Smooth muscle cell of bladder (primary cell): ENCODE results near the gene UQCRQ. TPM values are rescaled to one million over a fixed set of nuclear protein-coding genes. Genes with fewer than 3 reads are reported as not detected.

Experiments
- total RNA-seq: library from RNA; depleted of rRNA; stranded (reverse); fragments of >200 nt; gene quantifications from 2 replicates; pipeline ENCODE4 v1.2.3, GENCODE V29; 2014

UQCRQ gene
- 147 and 188 TPM in 2 replicates for total RNA-seq

GRCh38 chr5:132866342-132867045 lies at the start of gene UQCRQ, which contains the start of gene GDF9:
Gene UQCRQ (plus strand): TSS chr5:132866642. CDS start chr5:132866882, 240 bp downstream.
Gene GDF9 (minus strand): TSS chr5:132866469. CDS start chr5:132864533, 1,936 bp downstream.

GRCh38 chr5:132830436-132831094 lies 35.9 kb upstream of the UQCRQ start, which contains the start of gene SHROOM1:
Gene SHROOM1 (minus strand): TSS chr5:132830647. CDS start chr5:132826140, 4,507 bp downstream.

GRCh38 chr5:132873119-132873929 lies 6.9 kb downstream of the UQCRQ start, which contains the start of gene LEAP2:
Gene LEAP2 (plus strand): TSS chr5:132873668. CDS start chr5:132873695, 27 bp downstream.

Other genes with a start within 250 kb of the UQCRQ start
- gene IL13, start 208.5 kb upstream of the UQCRQ start, total RNA-seq: not detected in 2 replicates
- gene IL4, start 192.7 kb upstream of the UQCRQ start, total RNA-seq: not detected in 2 replicates
- gene KIF3A, start 129.1 kb upstream of the UQCRQ start, total RNA-seq: 7.1 and 9.3 TPM in 2 replicates
- not detected in 2 replicates for gene CCNI2, start 119.2 kb upstream of the UQCRQ start, total RNA-seq
- gene SEPTIN8, start 89.4 kb upstream of the UQCRQ start, total RNA-seq: 44.2 and 50.6 TPM in 2 replicates
- gene SOWAHA, start 53.3 kb upstream of the UQCRQ start, total RNA-seq: not detected in 2 replicates
- gene SHROOM1, start 36.0 kb upstream of the UQCRQ start, total RNA-seq: 2.5 and 2.6 TPM in 2 replicates
- gene GDF9, start 173 bp upstream of the UQCRQ start, total RNA-seq: 0.09 and 0.28 TPM in 2 replicates
- gene LEAP2, start 7.0 kb downstream of the UQCRQ start, total RNA-seq: 0.14 and 0.37 TPM in 2 replicates
- 27.7 and 30.8 TPM in 2 replicates for gene AFF4, start 97.0 kb downstream of the UQCRQ start, total RNA-seq
- gene ZCCHC10, start 159.9 kb downstream of the UQCRQ start, total RNA-seq: 8.1 and 9.2 TPM in 2 replicates
- gene HSPA4, start 185.4 kb downstream of the UQCRQ start, total RNA-seq: 95.9 and 114 TPM in 2 replicates